Panc1 (cell line): Measurements from ENCODE around the gene QRFPR.

ENCODE experiments used
- POLR2AphosphoS5 ChIP-seq: IDR thresholded peaks from 2 replicates; pipeline ENCODE4 v1.6.1; 2012; ENCODE audit warnings: mild to moderate bottlenecking, low read depth, low read length, moderate library complexity
- SIN3A ChIP-seq: IDR thresholded peaks from 2 replicates; pipeline ENCODE4 v1.6.1; 2012; ENCODE audit warnings: low read depth, mild to moderate bottlenecking, low read length, moderate library complexity, borderline replicate concordance; ENCODE audit not compliant: insufficient read depth
- TF ChIP-seq, protein P1 (sequence below): fragments of 450-650 bp; IDR thresholded peaks from 2 replicates; pipeline ENCODE4 v1.5.1; 2017; ENCODE audit warnings: mild to moderate bottlenecking
- TF ChIP-seq, protein P2 (sequence below), 2 experiments: IDR thresholded peaks; 2 replicates each; pipeline ENCODE4 v1.6.1; 2011 to 2012; ENCODE audit warnings: low read depth in 2 of 2, control low read depth in 1 of 2, low read length in 1 of 2, mild to moderate bottlenecking in 1 of 2, moderate library complexity in 1 of 2; ENCODE audit not compliant: insufficient read depth in 1 of 2

DNA sequence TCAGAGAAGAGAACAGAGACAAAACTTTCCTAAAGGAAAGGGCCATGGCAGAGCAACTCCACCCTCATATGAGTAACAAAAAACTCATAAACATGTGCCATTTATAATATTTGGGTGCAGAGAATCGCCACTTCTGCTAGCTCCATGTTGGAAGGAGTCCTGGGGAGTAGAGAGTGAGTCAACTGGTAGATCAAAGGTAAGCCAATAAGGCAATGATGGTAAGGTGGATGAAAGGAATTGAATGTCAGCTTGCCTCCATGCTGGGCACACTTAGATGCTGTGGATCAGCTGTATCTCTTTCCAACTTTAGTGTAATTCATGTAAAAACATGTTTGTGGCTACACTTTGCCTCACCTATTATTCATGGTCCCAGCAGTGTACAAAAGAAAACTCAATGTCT lies 4.7 kb downstream of the QRFPR start:
- TF ChIP-seq, protein P1, sequence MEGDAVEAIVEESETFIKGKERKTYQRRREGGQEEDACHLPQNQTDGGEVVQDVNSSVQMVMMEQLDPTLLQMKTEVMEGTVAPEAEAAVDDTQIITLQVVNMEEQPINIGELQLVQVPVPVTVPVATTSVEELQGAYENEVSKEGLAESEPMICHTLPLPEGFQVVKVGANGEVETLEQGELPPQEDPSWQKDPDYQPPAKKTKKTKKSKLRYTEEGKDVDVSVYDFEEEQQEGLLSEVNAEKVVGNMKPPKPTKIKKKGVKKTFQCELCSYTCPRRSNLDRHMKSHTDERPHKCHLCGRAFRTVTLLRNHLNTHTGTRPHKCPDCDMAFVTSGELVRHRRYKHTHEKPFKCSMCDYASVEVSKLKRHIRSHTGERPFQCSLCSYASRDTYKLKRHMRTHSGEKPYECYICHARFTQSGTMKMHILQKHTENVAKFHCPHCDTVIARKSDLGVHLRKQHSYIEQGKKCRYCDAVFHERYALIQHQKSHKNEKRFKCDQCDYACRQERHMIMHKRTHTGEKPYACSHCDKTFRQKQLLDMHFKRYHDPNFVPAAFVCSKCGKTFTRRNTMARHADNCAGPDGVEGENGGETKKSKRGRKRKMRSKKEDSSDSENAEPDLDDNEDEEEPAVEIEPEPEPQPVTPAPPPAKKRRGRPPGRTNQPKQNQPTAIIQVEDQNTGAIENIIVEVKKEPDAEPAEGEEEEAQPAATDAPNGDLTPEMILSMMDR = no peak
- TF ChIP-seq, protein P2, sequence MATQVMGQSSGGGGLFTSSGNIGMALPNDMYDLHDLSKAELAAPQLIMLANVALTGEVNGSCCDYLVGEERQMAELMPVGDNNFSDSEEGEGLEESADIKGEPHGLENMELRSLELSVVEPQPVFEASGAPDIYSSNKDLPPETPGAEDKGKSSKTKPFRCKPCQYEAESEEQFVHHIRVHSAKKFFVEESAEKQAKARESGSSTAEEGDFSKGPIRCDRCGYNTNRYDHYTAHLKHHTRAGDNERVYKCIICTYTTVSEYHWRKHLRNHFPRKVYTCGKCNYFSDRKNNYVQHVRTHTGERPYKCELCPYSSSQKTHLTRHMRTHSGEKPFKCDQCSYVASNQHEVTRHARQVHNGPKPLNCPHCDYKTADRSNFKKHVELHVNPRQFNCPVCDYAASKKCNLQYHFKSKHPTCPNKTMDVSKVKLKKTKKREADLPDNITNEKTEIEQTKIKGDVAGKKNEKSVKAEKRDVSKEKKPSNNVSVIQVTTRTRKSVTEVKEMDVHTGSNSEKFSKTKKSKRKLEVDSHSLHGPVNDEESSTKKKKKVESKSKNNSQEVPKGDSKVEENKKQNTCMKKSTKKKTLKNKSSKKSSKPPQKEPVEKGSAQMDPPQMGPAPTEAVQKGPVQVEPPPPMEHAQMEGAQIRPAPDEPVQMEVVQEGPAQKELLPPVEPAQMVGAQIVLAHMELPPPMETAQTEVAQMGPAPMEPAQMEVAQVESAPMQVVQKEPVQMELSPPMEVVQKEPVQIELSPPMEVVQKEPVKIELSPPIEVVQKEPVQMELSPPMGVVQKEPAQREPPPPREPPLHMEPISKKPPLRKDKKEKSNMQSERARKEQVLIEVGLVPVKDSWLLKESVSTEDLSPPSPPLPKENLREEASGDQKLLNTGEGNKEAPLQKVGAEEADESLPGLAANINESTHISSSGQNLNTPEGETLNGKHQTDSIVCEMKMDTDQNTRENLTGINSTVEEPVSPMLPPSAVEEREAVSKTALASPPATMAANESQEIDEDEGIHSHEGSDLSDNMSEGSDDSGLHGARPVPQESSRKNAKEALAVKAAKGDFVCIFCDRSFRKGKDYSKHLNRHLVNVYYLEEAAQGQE (IDR thresholded peaks at IDR 0.05; ENCODE audit: insufficient read depth in 1 of 2, low read depth in 2 of 2, low read length in 1 of 2) = no peak
- TF ChIP-seq POLR2AphosphoS5 = no peak
- no peak for TF ChIP-seq SIN3A
